ENCODE data around the gene NTSR2.
A peak's percentile ranks its signal among the peaks of the same experiment; 100 is the strongest.

Gene NTSR2

GRCh38 chr2:11657646-11658045 lies 12.3 kb downstream of the NTSR2 start:
- DNase-seq (ENCODE audit: low spot score): no peak

- no peak for DNase-seq (ENCODE audit: low spot score)
Measured at GRCh38 chr2:11657195-11657594, 12.8 kb downstream of the NTSR2 start.

DNA sequence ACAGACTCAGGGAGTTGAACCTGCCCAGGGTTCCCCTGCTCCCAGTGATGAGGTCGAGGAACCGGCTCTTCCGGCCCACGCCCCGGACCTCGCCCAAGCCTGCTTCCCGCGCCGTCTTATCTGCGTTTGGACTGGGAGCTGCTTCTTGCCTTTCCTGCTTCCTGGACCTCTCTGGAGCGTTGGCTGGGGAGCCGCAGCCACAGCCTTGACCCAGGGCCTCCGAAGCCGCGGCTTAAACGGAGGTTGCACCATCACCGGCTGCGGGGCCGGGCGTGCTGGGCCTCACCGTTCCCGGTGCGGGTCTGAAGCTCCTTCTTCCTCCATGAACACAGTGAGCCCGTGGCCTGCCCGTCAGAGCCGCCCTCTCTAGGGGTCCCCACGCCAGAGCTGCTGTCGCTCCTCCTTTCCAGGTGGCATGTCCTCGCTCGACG lies 13.3 kb downstream of the NTSR2 start:
- DNase-seq (ENCODE audit: low spot score): peak; percentile 45

DNA sequence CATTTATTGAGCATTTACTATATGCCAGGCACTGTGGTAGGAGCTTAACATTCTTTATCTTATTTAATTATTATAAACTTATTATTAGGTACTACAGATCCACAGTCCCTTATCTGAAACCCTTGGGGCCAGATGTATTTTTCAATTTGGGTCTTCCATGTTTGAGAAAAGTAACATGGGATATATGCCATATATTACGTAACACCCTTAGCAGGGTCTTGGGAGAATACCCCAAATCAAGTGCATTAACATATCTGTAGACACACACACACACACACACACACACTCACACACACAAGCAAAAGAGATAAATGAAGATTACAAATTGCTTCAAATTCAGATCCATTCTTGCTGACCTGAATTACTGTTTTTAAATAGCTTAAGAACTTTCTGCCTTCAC lies 13.7 kb downstream of the NTSR2 start:
- DNase-seq (ENCODE audit: low spot score): no peak

- peak; percentile 59 for DNase-seq (ENCODE audit: low spot score)
Measured at GRCh38 chr2:11655495-11655894, 14.5 kb downstream of the NTSR2 start.

DNA sequence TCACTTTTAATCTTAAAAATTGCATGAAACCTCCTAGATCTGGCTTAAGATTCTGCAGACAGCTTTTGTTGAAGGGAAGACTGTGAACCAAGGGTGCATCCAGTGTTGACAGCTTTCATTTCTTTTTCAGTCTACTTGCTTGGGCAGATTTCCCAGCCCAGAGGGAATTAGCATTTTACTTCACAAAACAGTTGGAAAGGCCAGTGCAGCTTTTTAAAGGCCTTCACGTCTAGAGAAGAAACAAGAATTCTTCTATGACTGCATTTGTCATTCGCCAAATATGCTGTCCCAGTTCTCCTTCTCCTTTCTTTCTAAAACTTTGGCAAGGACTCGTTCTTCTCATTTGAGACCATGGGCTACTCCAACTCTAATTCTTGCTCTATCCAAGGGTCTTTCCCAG lies 17.4 kb downstream of the NTSR2 start:
- no peak for DNase-seq (ENCODE audit: low spot score)

GRCh38 chr2:11651856-11652548 lies 18.0 kb downstream of the NTSR2 start:
- no peak for DNase-seq (ENCODE audit: low spot score)

GRCh38 chr2:11649093-11649492 lies 20.9 kb downstream of the NTSR2 start:
- no peak for DNase-seq (ENCODE audit: low spot score)

- no peak for DNase-seq (ENCODE audit: low spot score)
Measured at GRCh38 chr2:11647834-11648600, 22.0 kb downstream of the NTSR2 start.

DNA sequence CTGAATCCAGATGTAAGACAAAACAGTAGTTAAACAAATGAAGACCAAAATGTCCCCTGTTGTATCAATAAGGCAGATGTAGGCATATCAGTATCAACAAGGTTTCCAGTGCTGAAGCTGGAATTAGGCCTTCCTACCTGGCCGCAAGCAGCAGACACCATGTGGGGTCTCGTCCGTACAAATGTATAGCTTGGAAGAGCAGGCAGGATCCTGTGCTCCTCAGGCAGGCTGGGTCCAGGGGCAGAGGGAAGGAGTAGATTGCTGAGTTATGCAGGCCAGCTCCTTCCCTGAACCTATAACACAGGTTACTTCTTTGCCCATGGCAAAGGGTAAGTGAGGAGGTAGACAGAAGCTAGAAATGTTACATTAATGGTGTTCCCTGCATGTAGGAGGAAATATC lies 23.5 kb downstream of the NTSR2 start:
- no peak for DNase-seq (ENCODE audit: low spot score)

DNA sequence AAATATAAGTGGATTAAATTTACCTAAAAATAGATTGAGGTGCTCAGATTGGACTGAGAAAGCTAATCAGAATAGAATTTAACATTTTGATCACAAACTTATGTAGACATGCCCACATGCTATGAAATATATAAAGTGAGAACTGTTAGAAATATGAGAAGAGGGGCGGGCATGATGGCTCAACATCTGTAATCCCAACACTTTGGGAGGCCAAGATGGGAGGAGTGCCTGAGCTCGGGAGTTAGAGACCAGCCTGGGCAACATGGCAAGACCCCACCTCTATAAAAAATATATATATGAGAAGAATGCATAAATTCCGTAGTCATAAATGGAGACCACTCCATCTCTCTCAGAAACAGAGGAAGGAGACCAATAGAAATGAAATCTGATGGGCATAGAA lies 25.7 kb downstream of the NTSR2 start:
- DNase-seq (ENCODE audit: low spot score): no peak

GRCh38 chr2:11642972-11643371 lies 27.0 kb downstream of the NTSR2 start:
- DNase-seq (ENCODE audit: low spot score): no peak

DNA sequence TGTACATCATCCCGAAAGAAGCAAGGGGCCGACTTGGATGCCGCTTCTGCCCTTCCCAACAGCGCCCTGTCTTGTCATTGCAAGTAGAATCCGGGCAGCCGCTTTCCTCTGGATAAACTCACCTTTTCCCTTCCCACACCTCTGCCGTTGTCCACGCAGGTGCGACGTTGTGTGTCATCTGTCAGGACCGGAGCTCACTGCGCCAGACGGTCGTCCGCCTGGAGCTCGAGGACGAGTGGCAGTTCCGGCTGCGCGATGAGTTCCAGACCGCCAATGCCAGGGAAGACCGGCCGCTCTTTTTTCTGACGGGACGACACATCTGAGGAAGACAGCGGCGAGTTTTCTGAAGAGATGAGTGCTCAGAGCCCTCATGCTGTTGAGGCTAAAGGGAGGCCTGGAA lies 29.9 kb downstream of the NTSR2 start:
- DNase-seq (ENCODE audit: low spot score): no peak

DNA sequence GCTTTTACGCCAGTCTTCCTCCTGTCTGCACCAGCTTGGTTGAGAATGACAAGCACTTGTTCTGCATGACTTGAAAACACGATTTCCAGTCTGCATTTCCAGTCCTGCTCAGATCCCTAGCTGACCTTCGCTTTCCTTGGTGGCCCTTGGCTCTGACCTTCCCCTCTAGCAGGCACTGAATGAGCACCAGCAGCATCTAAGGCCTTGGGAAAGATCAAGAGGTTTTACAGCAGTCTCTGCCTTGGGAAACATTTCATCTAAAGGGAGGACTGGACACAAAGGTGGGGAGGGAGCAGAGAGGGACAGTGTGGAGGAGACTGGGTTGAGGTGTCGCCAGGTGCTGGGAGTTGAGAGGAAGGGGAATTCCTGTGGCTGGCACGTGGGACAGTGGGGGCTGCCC lies 30.5 kb downstream of the NTSR2 start:
- DNase-seq (ENCODE audit: low spot score): no peak

GRCh38 chr2:11637546-11637945 lies 32.4 kb downstream of the NTSR2 start:
- no peak for DNase-seq (ENCODE audit: low spot score)

GRCh38 chr2:11636593-11637295 lies 33.3 kb downstream of the NTSR2 start:
- no peak for DNase-seq (ENCODE audit: low spot score)

- DNase-seq (ENCODE audit: low spot score): no peak
Measured at GRCh38 chr2:11635141-11635540, 34.9 kb downstream of the NTSR2 start.

GRCh38 chr2:11634584-11634983 lies 35.4 kb downstream of the NTSR2 start:
- no peak for DNase-seq (ENCODE audit: low spot score)

GRCh38 chr2:11633923-11634478 lies 36.0 kb downstream of the NTSR2 start:
- no peak for DNase-seq (ENCODE audit: low spot score)

DNA sequence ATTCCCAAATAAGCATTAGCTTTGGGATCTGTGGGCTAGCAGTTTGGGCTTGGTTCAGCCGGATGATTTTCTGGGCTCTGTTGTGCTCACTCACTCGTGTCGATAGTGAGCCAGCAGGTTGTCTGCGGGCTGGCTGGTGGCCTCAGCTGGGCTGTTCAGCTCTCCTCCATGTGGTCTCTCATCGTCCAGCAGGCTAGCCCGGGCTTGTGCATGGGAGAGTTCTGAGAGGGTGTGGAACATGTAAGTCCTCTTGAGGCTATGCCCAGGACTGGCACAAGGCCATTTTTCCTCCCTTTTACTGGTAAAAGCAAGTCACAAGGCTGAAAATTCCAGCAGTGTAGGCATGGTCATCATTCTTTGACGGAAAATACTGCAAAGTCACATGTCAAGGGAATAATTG lies 38.5 kb downstream of the NTSR2 start:
- no peak for DNase-seq (ENCODE audit: low spot score)

- DNase-seq (ENCODE audit: low spot score): no peak
Measured at GRCh38 chr2:11630855-11631254, 39.1 kb downstream of the NTSR2 start.

GRCh38 chr2:11629851-11630250 lies 40.1 kb downstream of the NTSR2 start:
- DNase-seq (ENCODE audit: low spot score): no peak

GRCh38 chr2:11629215-11629614 lies 40.8 kb downstream of the NTSR2 start:
- DNase-seq (ENCODE audit: low spot score): no peak
